ENCODE results near the gene OTUD5. TPM values are rescaled to one million over a fixed set of nuclear protein-coding genes. Genes with fewer than 3 reads are reported as not detected.
A peak's percentile ranks its signal among the peaks of the same experiment; 100 is the strongest.

OTUD5 gene
- total and polyA plus RNA-seq, 7 donors: 22.4 to 41.4 (median 35.3) TPM

GRCh38 chrX:48975041-48975440 lies 17.6 kb upstream of the OTUD5 start:
- intact Hi-C loops (cut with DNase I): no loop called here
- H3K4me1 ChIP-seq: peaks cover 0 to 11% (median 2%) of the 10 kb centered on the region in 4 donors
- H3K27me3 ChIP-seq: no peaks in the 10 kb centered on the region
- peaks cover 0 to 22% (median 0%) of the 10 kb centered on the region in 4 donors for H3K36me3 ChIP-seq
- H3K9me3 ChIP-seq: no peaks in the 10 kb centered on the region
- H3K4me3 ChIP-seq: no peak overlapping the region
- DNase-seq: no peak
- 92 to 94% methylated on average over 7 of the region's 7 CpGs for WGBS, 2 donors
- TF ChIP-seq EP300 (IDR thresholded peaks at IDR 0.05) (no peak), POLR2AphosphoS5 (IDR thresholded peaks at IDR 0.05) (no peak), POLR2A (IDR thresholded peaks at IDR 0.05) (no peak)
- TF ChIP-seq, protein P1, sequence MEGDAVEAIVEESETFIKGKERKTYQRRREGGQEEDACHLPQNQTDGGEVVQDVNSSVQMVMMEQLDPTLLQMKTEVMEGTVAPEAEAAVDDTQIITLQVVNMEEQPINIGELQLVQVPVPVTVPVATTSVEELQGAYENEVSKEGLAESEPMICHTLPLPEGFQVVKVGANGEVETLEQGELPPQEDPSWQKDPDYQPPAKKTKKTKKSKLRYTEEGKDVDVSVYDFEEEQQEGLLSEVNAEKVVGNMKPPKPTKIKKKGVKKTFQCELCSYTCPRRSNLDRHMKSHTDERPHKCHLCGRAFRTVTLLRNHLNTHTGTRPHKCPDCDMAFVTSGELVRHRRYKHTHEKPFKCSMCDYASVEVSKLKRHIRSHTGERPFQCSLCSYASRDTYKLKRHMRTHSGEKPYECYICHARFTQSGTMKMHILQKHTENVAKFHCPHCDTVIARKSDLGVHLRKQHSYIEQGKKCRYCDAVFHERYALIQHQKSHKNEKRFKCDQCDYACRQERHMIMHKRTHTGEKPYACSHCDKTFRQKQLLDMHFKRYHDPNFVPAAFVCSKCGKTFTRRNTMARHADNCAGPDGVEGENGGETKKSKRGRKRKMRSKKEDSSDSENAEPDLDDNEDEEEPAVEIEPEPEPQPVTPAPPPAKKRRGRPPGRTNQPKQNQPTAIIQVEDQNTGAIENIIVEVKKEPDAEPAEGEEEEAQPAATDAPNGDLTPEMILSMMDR (IDR thresholded peaks at IDR 0.05): no peak
- no peak overlapping the region for H3K27ac ChIP-seq

GRCh38 chrX:48974574-48974973 lies 17.2 kb upstream of the OTUD5 start:
- H3K27me3 ChIP-seq: no peaks in the 10 kb centered on the region
- no peak overlapping the region for H3K4me3 ChIP-seq
- TF ChIP-seq EP300 (IDR thresholded peaks at IDR 0.05) (no peak), POLR2AphosphoS5 (IDR thresholded peaks at IDR 0.05) (no peak), POLR2A (IDR thresholded peaks at IDR 0.05) (no peak)
- TF ChIP-seq, protein P1 (IDR thresholded peaks at IDR 0.05): no peak
- H3K4me1 ChIP-seq: peaks cover 0 to 11% (median 2%) of the 10 kb centered on the region in 4 donors
- intact Hi-C loops (cut with DNase I): no loop called here
- WGBS, 2 donors: 92 to 95% methylated on average over 2 of the region's 2 CpGs
- DNase-seq: no peak
- peaks cover 0 to 22% (median 0%) of the 10 kb centered on the region in 4 donors for H3K36me3 ChIP-seq
- no peak overlapping the region for H3K27ac ChIP-seq
- H3K9me3 ChIP-seq: no peaks in the 10 kb centered on the region

- WGBS, 2 donors: 89 to 91% methylated on average over 3 of the region's 3 CpGs
- Histone ChIP-seq H3K4me1 (peaks cover 0 to 11% (median 2%) of the 10 kb centered on the region in 4 donors), H3K9me3 (no peaks in the 10 kb centered on the region), H3K36me3 (peaks cover 0 to 22% (median 0%) of the 10 kb centered on the region in 4 donors), H3K27ac (no peak overlapping the region), H3K4me3 (no peak overlapping the region), H3K27me3 (no peaks in the 10 kb centered on the region)
- TF ChIP-seq POLR2AphosphoS5 (IDR thresholded peaks at IDR 0.05) (no peak), EP300 (IDR thresholded peaks at IDR 0.05) (no peak), POLR2A (IDR thresholded peaks at IDR 0.05) (no peak)
- TF ChIP-seq, protein P1 (IDR thresholded peaks at IDR 0.05): no peak
- no peak for DNase-seq
- intact Hi-C loops (cut with DNase I): no loop called here
Observed at GRCh38 chrX:48974033-48974432, 16.6 kb upstream of the OTUD5 start.

GRCh38 chrX:48972220-48973164 lies 15.1 kb upstream of the OTUD5 start:
- Histone ChIP-seq H3K27me3 (no peaks in the 10 kb centered on the region), H3K27ac (peak overlapping the region; percentile 27 to 61 (median 61)), H3K9me3 (no peaks in the 10 kb centered on the region), H3K36me3 (peaks cover 0 to 17% (median 0%) of the 10 kb centered on the region in 4 donors), H3K4me1 (peaks cover 0 to 11% (median 2%) of the 10 kb centered on the region in 4 donors), H3K4me3 (peak overlapping the region; percentile 30 to 47 (median 44))
- TF ChIP-seq, protein P1 (IDR thresholded peaks at IDR 0.05): peak; percentile 11 to 52 (median 39)
- TF ChIP-seq POLR2A (IDR thresholded peaks at IDR 0.05) (no peak), POLR2AphosphoS5 (IDR thresholded peaks at IDR 0.05) (no peak)
- intact Hi-C loops (cut with DNase I): no loop called here
- WGBS, 2 donors: 20 to 25% methylated on average over 13 of the region's 13 CpGs
- DNase-seq: no peak
